NCI-H82 treated with DMSO at 0.1 percent for 48 hours (cell line): Measurements from ENCODE around the gene PEAR1.

ENCODE experiments used
- DNase-seq: peaks from one replicate; lab custom pipeline; 2025; ENCODE audit not compliant: unreplicated experiment; lab: John Stamatoyannopoulos, UW

Gene PEAR1

DNA sequence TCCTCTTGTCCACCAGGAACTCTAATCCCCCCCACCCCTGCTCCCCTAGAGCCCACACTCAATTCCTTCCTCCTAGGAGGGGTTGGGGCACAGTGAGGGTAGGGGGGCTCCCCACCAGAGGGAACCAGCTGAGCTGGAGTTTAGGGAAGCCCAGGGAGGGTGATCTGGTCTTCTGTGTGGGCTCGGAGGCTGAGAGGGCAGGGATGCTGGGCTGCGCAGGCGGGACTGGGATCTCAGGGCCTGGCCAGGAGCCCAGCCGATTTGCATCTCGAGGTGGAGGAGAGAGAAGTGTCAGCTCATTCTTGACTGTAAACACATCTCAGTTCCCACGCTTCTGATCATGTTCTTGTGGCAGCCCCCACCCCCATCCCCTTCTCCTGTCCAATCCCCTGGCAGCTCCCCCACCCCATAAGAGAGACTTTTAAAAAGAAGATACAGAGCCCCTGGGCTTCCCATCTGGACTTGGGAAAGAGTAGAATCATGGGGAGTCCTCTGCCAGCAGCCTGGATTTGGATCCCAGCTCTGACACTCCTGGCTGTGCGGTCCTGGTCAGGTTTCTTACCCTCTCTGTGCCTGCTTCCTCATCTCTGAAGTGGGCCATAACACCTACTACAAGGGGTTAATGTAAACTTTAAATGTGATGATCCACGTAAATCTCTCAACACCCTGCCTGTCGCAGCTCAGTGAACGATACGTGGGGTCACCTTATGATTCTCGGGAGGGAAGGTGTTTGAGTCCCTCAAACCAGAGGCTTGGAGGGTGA lies 6.6 kb downstream of the PEAR1 start:
- DNase-seq = no peak

DNA sequence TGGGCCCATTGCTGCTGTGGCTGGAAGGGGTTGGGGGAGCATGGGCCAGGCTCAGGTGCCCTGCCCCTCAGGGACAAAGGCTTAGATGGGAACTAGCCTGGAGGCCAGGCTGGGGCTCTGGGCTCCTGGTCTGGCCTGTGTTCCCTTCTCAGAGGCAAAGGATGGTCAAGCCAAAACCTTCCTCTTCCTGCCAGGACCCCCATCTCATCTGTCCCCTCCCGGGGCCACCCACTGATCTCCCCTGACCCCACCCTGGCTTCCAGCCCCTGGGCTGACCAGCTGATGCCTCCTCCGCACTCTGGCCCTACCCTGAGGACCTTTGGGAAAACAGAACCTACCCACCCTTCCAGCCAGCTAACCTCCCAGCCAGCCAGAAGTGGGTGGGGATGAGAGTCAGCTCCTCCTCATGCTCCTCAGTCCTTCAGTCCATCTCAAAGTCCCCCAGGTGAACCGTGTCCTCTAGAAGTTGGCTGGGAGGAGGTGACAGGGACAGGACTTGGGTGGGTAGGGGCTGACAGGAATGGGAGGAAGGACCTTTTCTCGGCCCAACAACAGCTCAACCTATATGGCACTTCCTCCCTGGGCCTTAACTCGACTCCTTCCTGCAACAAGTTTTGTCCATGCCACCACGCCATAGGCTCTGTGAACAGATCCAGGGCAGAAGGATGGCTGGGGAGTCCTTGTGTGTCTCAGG lies 7.5 kb downstream of the PEAR1 start:
- DNase-seq = no peak

GRCh38 chr1:156901590-156901900 lies 8.0 kb downstream of the PEAR1 start:
- DNase-seq = no peak

DNA sequence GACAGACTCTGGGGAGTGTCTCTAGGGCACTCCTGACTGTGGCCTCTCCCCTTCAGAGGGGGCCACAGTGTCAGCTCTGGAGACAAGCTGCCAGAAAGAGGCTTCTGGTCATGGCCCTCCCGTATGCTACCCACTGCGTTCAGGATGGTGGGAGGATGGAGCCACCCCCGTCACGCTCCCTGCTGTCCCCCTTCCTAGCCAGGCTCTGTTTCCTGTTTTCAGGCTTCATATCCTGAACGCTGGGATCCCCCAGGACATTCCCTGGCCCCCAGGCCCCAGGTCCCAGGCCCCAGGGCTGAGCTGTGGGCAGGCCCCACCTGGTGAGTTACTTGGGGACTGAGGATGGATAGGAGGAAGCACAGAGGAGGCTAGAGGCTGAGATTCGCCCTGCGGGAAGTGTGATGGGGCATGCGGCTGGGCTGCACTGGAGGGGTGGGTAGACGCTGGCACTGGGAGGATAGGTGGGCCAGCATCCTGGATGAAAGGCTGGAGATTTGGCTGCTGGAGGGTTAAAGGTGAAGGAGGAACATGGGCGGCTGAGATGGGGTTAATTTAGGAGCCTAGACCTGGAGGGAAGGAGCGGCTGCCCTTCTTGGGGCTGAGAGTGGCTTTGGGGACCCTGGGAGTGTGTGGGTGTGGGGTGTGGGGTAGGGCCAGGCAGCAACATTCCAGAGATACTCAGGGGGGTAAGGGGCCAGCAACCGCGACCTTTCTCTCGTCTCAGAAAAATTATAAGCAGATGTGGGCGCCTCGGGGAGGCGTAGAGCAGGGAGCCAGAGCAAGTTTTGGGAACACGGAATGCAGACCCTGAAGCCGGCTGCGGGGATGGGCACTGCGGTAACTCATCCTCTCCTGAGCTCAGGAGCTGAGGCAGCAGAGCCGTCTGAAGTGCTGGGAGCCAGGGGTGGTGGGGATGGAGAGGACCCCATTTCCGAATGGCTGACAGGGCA lies 8.7 kb downstream of the PEAR1 start:
- DNase-seq = no peak

GRCh38 chr1:156903328-156904091 lies 10.0 kb downstream of the PEAR1 start:
- DNase-seq = no peak

DNA sequence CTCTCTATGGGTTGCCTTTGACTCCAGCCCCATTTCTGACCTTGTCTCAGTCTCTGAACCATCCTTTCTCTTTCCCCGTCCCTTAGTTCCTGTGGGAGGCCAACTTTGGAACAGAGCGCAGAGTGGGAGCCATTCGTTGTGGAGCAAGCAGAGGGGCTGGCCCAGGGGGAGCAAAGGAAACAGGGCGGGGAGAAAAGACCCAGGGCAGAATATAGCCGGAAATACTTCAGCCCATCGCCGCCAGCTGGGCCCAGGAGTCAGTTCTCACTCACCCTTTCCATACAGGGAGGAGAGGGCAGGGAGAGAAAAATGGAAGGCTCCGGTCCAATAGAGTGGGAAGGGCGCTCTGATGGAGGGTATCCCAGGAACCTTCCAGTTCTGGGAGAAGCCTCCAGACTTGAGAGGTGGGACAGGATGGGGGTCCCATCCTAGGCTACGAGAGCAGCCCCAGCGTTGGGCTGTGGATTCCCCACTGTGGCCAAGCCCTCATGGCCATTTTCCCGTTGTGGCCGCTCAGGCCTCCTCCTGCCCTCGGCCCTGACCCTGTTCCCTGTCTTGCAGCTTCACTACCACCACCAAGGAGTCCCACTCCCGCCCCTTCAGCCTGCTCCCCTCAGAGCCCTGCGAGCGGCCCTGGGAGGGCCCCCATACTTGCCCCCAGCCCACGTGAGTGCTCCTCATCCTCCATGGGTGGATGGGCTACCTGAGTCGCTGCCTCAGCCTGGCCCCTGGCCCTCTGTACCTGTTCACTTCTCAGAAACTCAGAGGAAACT lies 10.9 kb downstream of the PEAR1 start:
- no peak for DNase-seq

DNA sequence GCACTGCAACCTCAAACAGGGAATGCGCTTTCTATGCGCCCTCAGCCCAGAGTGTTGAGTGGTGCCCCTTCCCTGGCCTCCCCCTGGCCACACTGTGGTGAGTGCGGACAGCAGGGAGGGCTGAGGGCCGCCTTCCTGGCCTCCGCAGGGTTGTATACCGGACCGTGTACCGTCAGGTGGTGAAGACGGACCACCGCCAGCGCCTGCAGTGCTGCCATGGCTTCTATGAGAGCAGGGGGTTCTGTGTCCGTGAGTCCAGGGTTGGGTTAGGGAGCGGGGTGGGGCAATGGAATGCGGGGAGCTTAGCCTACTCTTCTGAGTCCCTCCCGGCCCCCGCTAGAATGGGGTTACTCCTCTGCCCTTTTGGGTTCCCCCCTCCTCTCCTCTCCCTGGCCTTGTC lies 11.7 kb downstream of the PEAR1 start:
- no peak for DNase-seq

DNA sequence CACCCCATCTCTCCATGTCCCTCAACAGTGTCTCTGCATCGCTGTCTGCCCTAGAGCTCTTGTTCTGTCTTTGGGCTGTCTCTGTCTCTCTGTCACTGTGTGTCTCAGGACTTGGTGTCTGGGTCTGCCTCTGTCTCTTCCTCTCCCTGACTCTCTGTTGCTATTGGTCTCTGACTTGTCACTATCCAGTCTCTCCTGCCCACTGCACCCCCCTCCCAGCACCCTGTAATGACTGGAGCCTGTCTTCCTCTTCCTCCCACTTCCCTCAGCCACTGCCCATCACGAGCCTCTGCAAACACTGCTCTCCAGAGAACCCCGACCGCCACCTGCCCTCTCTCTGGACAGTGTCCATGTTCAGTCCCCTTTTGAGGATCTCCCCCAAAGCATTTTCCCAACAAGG lies 12.1 kb downstream of the PEAR1 start:
- DNase-seq = no peak

DNA sequence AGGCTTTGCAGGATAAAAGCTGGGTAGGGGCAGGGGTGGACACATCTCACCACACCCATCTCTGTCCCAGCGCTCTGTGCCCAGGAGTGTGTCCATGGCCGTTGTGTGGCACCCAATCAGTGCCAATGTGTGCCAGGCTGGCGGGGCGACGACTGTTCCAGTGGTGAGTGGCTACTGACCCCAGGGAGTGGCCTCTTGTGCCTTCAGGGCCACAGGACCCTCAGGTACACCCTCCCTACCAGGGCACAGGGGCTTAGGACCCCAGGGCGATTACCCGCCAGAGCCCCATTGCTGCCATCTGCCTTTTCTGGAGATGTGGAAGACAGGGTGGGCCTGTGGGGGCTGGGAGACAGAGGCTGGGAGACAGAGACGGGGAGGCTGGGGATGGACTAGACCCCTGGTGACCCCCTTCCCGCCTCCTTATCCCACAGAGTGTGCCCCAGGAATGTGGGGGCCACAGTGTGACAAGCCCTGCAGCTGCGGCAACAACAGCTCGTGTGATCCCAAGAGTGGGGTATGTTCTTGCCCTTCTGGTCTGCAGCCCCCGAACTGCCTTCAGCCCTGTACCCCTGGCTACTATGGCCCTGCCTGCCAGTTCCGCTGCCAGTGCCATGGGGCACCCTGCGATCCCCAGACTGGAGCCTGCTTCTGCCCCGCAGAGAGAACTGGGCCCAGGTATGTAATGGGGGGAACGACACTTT lies 12.8 kb downstream of the PEAR1 start:
- DNase-seq = no peak

DNA sequence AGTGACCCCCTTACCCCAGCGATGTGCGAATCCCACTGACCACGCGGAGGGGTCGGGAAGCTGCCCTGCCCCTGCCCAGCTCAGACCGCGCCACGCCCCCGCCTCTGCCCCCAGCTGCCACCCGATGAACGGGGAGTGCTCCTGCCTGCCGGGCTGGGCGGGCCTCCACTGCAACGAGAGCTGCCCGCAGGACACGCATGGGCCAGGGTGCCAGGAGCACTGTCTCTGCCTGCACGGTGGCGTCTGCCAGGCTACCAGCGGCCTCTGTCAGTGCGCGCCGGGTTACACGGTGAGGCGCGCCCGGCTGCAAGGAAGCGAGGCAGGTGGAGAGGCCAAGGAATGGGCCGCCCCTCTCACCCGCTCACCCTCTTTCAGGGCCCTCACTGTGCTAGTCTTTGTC lies 15.0 kb downstream of the PEAR1 start:
- no peak for DNase-seq

DNA sequence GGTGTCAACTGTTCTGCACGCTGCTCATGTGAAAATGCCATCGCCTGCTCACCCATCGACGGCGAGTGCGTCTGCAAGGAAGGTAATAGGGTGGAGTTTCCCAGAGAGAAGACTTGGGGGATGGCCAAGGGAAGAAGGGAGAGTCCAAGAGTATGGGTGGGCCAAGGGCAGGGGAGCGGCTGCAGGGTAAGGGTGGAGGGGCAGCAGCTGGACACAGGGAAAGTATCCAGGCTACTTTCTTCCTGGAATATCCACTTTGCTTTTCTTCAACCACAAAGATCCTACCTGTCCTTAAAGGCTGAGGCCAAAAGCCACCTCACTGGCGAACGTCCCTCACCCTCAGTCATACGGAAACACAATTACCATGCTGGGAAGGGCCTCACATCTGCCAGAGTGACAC lies 15.4 kb downstream of the PEAR1 start:
- no peak for DNase-seq

DNA sequence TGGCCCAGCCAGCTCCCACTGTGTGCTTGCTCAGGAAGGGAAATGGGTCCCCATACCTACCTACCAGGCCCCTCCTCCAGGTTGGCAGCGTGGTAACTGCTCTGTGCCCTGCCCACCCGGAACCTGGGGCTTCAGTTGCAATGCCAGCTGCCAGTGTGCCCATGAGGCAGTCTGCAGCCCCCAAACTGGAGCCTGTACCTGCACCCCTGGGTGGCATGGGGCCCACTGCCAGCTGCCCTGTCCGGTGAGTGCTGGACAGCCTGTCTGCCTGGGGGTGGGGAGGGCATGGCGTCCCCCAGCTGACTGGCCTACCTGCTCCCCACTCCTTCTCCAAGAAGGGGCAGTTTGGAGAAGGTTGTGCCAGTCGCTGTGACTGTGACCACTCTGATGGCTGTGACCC lies 16.2 kb downstream of the PEAR1 start:
- DNase-seq = no peak

GRCh38 chr1:156910309-156910782 lies 16.8 kb downstream of the PEAR1 start:
- no peak for DNase-seq

GRCh38 chr1:156911577-156912298 lies 18.2 kb downstream of the PEAR1 start:
- no peak for DNase-seq

- no peak for DNase-seq
Observed at GRCh38 chr1:156912310-156912709, 18.8 kb downstream of the PEAR1 start.

- no peak for DNase-seq
Observed at GRCh38 chr1:156912861-156913808, 19.6 kb downstream of the PEAR1 start.

DNA sequence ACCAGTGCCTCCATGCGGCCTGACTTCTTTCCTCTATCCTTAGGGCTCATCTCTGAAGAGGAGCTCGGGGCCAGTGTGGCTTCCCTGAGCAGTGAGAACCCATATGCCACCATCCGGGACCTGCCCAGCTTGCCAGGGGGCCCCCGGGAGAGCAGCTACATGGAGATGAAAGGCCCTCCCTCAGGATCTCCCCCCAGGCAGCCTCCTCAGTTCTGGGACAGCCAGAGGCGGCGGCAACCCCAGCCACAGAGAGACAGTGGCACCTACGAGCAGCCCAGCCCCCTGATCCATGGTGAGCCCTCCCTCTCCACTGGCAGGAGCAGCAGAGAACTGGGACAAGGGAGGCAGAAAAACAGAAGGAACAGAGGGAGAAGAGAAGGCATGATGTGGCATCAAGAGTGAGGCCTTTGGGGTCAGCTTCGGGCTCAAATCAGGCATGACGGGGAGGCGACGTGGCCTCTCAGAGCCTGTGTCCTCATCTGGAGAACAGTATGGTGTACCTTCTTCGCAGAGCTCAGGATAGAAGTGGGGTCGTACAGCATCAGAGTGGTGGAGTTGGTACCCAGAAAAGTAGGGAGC lies 20.4 kb downstream of the PEAR1 start:
- no peak for DNase-seq
